ENCODE measurements around the gene EP400.
"Not testable (repeated sequence)": the region's sequence is repeated elsewhere in the genome, so short reads cannot be mapped to it uniquely, and the experiment has no call there.

The EP400 gene

DNA sequence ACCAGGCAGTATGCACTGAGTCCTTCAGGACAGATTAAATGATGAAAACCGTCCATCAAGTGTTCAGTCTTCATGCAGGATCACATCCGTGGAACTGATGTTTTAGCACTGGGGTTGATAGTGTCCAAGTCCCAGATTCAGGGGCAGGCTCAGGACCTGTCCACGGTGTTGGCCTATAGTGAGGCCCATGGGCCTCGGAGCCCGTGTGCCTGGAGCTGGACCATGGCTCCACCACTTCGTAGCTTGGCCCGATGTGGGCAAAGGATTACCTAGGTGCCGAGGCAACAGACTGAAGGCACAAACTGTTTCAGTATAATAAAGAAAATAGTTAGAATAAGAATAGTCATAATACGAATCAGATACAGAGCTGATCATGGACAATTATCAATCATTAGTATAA is 152.6 kb downstream of the EP400 start:
- DNase-seq, result no peak

DNA sequence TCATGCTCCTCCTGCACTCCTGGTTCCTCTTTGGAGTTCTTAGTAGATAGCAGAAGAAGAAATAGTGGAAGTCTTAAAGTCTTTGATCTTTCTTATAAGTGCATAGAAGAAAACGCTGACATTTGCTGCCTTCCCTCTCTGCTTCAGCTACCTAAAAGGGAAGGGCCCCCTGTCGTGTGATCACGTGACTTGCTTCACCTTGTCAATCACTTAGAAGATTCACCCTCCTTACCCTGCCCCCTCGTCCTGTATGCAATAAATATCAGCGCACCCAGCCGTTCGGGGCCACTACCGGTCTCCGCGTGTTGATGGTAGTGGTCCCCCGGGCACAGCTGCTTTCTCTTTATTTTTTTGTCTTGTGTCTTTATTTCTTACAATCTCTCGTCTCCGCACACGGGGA is 153.3 kb downstream of the EP400 start:
- DNase-seq, result not testable (repeated sequence)

DNA sequence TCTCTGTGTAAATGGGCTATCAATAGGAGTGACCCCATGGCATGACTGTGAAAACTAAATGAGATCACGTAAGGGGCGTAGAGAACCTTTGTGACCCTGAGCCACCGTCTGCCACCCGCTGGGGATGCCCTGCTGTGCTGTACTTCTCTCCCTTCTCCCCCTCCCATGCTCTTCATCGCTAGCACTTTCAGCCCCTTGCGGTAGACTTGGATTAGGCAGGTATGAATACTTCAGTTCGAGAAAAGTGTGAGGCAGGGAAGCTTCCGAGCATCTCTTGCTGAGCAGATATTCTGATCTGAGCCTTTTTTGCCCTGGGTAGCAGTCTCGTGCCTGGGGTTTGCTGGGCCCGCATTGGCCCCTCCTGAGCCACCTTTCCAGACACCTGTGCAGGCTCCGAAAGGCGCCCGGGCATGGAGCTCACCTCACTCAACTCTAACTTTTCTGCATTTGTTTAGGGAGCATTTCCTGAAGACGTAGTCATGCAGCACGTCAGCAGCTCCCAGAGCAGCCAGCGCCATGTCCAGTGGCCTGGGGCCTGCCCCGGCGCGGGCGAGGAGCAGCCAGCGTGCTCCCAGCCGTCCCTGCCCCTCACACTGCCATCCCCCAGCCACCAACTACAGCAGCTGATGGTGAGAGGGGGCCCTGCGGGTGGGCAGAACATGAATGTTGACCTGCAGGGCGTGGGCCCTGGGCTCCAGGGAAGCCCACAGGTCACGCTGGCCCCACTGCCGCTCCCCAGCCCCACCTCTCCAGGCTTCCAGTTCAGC is 154.0 kb downstream of the EP400 start:
- DNase-seq, result no peak

DNA sequence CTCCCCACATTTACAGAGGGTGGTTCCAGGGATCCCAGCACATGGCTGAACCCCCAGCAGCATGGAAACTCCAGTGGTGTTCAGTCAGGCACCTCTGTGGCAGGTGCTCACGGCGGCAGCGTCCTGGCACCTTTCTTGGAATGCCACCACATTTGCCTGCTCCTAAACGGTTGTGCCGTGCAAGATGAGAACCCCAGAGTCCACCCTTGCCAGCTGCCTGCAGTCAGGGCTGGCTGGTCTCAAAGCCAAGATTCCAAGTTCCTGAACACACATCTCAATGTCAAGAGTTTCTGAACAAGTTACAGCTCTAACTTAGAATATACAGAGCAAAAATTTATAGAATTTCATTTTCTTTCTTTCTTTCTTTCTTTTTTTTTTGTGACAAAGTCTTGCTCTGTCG is 155.7 kb downstream of the EP400 start:
- no peak for DNase-seq

DNA sequence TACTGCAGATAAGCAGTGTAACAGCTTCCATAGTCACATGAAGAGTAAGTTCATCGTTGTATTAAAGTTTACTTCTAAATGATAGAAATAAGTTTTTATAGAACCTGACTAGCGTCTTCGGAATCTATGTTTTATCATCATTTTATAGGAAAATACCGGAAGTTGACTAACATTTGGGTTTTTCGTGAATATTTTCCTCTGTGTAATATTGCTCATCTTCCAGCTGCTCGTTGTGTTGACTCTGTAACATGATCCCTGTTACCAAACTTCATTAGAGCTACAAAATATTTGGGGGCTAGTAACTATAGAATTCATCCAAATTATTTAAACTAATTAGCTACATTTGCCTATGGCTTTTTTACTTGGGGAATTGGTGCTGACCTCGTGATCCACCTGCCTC is 157.2 kb downstream of the EP400 start:
- DNase-seq, result no peak

DNA sequence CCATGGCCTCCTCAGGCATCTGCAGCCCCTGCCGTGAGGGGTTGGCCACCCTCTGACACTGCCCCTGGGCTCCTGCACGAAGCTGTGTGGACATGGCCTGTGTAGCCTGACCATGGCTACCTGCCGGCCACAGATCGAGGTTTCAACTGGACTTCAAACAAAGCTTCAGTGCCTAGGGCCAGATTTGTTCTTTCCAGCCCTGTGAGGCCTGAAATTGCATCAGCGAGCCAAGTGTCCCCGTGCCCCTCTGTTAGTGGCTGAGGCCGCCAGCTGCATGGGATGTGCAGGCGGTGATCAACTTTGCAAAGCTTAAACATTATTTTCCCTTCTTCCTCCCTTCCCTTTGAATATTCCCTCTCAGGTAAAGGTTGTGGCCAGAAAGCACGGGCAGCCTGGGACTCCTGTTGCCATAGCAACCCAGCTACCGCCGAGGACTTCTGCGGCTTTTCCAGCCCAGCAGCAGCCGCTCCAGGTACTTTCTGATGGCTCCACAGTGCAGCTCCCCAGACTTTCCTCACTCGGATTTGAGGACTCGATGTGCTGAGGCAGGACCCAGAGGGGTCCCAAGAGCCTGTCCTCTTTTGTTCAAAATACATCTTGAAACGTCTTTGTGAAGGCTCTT is 158.6 kb downstream of the EP400 start:
- DNase-seq, result no peak

DNA sequence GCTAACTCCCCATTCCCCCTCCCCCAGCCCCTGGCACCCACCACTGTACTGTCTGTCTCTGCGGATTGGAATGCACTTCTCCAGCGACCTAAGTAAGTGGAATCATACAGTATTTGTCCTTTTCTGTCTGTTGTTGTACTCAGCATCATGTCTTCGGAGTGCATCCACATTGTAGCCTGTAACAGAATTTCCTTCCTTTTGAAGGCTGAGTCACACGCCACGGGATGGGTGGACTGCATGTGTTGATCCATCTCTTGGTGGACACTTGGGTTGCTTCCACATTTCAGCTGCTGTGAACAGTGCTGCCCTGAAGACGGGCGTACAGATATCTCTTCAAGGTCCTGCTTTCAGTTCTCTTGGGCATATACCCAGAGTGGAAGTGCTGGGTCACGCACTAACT is 160.0 kb downstream of the EP400 start:
- DNase-seq, result no peak

DNA sequence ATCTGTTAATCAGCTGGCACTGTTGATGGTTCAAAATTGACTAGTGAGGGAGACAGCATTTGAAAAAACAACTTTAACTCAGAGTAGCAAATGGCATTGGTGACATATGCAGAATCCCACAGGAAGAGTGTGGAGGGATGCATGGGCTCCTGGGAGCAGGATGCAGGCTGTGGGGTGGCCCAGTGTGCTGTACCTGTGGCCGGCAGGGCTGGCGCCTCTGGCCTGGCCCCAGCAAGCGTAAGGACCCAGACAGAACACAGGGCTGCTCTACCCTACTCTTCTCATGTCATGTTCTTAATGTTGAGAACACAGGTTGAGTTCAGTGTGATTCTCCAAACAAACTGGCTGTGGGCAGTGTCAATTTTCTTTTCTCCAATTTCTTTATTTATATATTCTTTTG is 160.9 kb downstream of the EP400 start:
- DNase-seq, result no peak

DNA sequence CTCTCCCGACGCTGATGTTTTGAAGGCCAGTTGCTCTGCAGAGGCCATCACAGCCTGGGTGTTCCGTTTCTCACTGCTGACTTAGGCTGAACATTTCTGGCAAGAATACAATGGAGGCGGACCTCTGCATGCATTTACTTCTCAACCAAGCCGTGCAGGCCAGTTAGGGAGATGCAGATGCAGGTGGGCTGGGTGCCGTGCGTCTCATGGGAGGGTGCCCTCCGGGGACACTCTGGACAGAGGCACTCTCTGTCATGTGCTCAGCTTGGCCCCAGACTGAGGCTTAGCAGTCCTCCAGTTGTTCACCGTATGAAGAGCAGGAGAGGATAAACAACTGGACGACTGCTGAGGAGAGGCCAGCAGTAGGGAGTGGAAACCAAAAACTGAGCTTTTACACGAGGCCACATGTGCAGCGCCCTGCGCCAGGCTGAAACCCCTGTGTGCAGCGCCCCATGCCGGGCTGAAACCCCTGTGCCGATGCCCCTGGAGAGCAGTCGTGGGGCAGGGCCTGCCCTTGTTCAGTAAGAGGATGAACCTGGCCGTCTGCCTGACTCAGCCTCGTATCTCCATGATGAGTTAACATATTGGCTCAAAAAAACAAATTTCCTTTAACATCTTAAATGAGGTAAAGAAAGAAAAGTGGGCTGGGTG is 162.0 kb downstream of the EP400 start:
- no peak for DNase-seq

DNA sequence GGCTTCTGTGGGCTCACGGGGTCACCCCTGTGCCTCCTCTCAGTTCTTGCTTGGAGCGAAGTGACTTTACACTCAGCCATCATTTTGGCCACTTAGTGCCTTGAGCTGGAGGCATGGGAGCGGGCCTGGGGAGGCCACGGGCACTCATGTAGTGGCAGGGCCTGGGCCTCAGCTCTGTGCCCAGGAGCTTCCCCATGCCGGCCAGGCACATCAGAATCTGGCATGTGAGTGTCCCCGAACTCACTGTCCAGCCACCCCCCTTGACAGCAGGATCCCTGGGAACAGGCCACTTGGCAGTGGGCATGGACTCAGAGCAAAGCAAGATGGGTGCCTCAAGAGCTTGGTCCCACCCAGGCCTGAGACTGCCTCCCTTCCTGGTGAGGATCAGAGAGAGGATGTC is 164.9 kb downstream of the EP400 start:
- no peak for DNase-seq

DNA sequence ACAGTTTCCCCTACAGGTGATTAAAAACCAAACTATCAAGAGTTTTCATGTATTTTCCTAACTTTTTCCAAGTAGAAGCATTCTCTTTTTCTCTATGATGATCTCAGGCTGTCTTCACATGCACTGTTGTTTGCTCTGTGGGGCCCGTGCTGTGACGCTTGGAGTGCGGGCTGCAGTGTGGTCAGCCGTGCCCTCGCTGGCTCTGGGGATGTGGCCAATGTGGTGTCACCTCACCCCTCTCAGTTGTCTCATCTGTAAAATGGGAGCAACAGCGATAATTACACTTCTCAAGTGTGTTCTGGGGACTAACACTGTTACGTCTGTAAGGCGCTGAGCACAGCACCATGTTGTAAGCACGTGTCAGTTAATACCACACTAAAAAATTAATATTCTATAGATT is 165.8 kb downstream of the EP400 start:
- DNase-seq, result no peak

DNA sequence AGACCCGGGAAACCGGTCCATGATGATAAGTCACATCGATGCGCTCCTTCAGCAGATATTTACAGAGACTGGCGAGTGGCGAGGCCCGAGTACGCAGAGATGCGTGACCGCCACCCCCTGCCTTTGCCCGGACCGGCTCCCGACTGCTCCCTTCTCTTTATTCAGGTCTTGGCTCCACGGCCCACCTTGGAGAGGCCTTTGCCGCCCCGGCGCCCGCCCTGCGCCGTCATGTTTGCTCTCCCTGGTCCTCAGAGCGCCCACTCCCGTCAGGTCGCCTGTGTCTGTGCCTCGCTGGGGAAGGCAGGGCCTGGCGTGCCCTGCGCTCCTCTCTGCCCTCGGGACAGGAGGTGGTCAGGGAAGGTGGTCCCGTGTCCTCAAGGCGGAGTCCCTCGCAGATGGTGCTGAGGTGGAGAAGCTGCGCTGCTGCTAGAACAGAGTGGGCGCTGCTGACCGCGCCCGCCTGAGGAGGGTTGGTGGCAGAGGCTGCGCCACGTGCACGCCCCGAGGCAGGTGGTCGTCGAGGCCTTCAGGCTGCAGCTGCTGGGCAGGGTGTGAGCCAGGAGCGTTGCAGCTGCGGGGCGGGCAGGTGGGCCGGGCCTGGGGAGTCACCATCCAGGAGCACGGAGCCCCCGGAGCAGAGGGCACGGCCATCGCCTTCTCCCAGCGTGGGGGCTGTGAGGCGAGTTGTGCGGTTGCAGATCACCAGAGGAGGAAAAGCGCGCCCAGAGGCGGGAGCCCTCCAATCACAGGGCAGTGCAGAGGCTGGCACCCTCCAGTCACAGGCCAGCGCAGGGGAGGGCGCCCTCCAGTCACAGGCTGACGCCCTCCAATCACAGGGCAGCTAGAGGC is 167.2 kb downstream of the EP400 start:
- no peak for DNase-seq

DNA sequence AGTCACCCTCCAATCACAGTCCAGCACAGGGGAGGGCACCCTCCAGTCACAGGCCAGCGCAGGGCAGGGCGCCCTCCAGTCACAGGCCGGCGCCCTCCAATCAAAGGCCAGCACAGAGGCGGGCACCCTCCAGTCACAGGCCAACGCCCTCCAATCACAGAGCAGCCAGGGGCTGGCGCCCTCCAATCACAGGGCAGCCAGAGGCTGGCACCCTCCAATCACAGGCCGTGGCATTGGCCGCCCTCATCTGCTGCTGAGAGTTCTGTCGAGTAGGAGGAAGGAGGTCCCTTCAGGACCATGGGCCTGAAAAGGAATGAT is 167.8 kb downstream of the EP400 start:
- no peak for DNase-seq

DNA sequence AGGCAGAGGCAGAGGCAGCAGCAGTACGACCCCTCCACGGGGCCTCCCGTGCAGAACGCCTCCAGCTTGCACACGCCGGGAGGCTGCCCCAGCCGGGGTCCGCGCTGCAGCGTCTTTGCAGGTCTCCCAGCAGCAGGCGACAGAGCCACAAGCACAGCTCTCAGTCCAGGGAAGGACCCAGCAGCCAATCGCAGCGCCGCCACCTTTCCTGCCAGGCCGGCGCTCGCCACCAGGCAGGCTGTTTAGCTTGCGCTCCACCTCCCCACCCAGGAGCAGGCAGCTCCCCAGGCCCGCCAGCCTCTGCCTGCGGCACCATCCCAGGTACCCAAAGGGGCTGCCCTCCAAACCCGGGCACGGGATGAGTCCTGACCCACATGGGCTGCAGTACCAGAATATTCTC is 169.1 kb downstream of the EP400 start:
- DNase-seq, result no peak

DNA sequence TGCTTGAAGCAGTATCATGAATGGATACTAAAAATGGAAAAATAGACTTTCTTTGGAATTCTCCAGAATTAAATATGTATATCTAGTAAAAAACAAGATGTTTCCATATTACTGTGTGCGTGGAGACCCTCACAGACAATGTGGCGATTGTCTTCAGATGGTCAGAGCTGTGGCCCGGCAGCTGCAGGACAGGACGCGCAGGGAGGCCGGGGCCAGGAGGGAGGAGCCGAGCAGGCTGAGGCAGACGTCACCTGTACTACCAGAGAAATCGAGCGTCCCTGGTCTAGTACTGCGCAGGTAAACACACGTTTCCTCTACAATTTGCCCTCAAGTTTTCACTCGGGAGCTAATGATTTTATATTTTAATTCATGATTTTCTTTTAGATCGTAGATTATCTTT is 171.5 kb downstream of the EP400 start:
- no peak for DNase-seq

DNA sequence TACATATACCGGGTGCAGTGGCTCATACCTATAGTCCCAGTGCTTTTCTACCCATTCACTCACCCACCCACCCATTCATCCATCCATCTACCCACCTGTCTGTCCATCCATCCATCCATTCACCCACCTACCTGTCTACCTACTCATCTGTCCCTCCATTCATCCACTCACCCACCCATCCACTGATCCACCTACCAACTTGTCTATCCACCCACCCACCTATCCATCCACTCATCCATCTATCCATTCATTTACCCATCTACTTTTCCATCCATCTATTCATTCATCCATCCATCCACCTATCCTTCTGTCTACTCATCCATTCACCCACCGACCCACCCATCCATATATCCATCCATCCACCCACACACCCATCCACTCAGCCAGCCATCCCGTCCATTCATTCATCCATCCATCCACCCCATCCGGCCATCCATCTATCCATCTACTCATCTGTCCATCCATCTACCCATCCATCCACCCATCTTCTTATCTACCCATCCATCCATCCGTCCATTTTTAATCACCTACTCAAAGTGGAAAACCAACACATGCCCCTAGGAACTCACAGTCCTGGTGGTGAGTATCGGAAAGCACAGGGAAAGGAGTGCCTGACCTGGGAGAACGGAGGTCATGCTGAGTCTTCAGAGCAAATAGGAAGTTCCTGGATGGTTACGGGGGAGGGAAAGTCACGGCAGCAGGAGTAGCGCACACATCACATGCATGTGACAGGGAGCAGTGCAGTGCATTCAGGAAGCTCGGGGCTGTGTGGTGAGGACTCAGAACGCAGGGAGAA is 174.4 kb downstream of the EP400 start:
- DNase-seq, result no peak

DNA sequence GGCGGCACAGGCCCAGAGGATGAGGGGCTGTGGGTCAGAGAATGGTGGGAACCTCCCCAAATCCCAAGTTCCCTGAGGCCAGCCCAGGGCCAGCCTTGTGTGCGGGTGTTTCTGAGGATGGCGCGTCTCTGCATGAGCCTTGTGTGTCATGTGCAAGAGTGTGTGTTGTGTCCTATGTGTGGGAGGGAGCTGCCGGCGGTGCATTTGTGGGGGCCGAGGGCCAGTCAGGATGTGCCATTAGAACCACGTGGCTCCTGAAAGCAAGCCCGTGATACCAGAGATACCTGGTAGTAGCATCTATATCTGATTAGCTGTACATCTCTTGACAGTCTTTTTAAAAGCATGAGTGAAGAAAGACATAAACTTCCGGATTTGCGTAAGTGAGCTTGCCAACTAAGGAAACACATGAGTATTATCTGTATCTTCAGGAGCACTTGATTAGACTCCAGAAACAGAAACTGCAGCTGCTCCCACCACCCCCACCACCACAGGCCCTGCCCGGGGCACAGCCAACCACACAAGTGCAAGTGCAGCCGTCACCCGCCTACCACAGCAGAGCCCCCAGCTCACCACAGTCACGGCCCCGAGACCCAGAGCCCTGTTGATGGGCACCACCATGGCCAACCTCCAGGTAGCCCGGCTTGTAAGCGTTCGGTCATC is 175.2 kb downstream of the EP400 start:
- DNase-seq, result no peak

DNA sequence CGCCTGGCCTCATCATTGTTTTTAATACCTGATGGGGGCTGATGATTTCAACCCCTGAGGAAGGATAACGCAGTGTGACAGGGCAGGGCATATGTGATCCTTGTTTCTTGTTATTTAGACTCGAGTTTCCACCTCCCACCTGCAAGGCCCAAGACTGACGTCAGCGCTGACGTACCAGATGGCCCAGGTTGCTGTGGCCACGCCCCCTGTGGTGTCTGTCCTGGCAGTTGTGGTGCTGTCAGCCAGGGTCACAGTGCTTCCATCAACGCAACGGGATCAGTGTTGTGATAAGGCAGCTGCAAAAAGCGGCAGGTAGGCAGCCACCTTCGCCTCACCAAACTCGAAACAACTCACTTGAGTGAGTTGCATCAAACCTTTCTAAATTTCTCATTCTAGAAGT is 176.0 kb downstream of the EP400 start:
- DNase-seq, result no peak

DNA sequence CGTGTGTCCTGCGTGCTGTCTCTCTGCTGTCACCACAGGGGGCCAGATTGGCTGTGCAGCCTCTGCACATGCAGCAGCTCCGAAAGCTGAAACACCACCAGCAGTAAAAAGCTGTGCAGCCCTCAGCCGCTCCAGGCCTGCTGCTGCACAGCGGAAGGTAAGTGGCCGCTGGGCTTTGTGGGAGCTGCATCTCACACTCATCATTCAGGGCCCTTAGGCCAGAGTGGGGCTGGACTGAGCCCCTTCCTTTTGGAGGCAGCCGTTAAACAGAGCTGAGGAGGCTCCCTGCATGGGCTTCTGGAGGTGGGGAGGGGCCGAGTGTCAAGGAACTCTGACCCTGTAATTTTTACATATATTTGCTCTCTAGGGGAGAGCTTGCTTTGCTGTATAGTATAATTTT is 177.3 kb downstream of the EP400 start:
- no peak for DNase-seq

DNA sequence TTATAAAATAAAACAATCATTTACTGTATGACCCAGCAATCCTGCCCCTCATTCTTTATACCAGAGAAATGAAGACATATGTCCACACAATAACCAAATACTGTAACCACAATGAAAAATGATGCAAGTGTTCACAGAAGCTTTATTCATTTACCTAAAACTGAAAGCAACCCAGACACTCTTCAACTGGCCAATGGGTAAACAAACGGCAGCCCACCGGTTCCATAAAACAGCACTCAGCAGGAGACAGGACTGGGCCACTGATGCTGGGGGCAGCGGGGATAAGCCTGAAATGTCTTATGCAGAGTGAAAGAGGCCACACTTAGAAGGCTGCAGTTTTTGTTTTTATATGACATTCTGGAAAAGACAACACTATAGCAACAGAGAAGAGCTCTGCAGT is 179.3 kb downstream of the EP400 start:
- DNase-seq, result no peak

DNA sequence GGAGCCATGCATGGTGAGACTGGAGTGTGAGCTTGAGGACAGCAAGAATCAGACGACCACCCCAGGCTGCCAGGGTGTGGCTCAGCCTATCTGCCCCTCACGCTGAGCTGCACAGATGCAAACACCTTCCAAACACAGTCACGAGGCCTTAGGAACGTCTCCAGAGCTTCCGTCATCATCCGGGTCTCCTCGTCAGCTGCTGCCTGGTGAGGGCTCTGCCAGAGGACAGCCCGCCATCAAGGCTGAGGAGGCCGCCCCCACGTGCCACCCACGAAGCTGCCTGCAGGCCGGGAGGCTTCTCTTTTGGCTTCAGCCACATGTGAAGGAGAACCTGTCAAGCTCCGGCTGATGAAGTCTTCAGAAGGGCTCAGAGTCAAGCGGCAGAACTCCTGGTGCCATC is 180.9 kb downstream of the EP400 start:
- no peak for DNase-seq
